NCI-H187 (cell line): ENCODE results near the gene HOXD10.

Experiments
- DNase-seq, 2 experiments: peaks; one replicate each; lab custom pipeline; 2025; lab: John Stamatoyannopoulos, UW

Gene HOXD10

GRCh38 chr2:176107731-176108181 is 8.8 kb upstream of the HOXD10 start:
- no peak for DNase-seq

- no peak for DNase-seq
These were observed 7.2 kb upstream of the HOXD10 start for GRCh38 chr2:176109192-176109901.

GRCh38 chr2:176109946-176110345 is 6.6 kb upstream of the HOXD10 start:
- DNase-seq: no peak

- no peak for DNase-seq
These were observed 5.9 kb upstream of the HOXD10 start for GRCh38 chr2:176110415-176111308.

- DNase-seq: no peak
These were observed 5.3 kb upstream of the HOXD10 start for GRCh38 chr2:176111309-176111663.

- no peak for DNase-seq
These were observed 4.7 kb upstream of the HOXD10 start for GRCh38 chr2:176111846-176112374.

- no peak for DNase-seq
These were observed 3.9 kb upstream of the HOXD10 start for GRCh38 chr2:176112375-176113302.

- DNase-seq: no peak
These were observed 2.3 kb upstream of the HOXD10 start for GRCh38 chr2:176114120-176114929.

GRCh38 chr2:176114930-176115625 is 1.5 kb upstream of the HOXD10 start:
- no peak for DNase-seq

GRCh38 chr2:176117162-176117822 is 714 bp downstream of the HOXD10 start:
- DNase-seq: no peak

- DNase-seq: no peak
These were observed 1.3 kb downstream of the HOXD10 start for GRCh38 chr2:176117823-176118371.

- DNase-seq: peak in 1 of 2 experiments; percentile 23
These were observed 2.2 kb downstream of the HOXD10 start for GRCh38 chr2:176118601-176119339.

GRCh38 chr2:176120364-176121189 is 4.0 kb downstream of the HOXD10 start:
- no peak for DNase-seq

- DNase-seq: no peak
These were observed 4.8 kb downstream of the HOXD10 start for GRCh38 chr2:176121190-176122051.

GRCh38 chr2:176122052-176122682 is 5.6 kb downstream of the HOXD10 start:
- DNase-seq: no peak

GRCh38 chr2:176122683-176123410 is 6.3 kb downstream of the HOXD10 start, which contains the start of gene HOXD9:
TSS of gene HOXD9 (plus strand) at chr2:176122719. CDS start at chr2:176122769, 50 bp downstream.
- no peak for DNase-seq
